Panc1 (cell line): ENCODE results near the gene HOXC11. TPM values are rescaled to one million over a fixed set of nuclear protein-coding genes. Genes with fewer than 3 reads are reported as not detected.
A peak's percentile ranks its signal among the peaks of the same experiment; 100 is the strongest.

Experiments used
- ATAC-seq: fragments of 200-7000 bp; cut with Tn5 transposase; 2 replicates; pipeline ENCODE4 v1.9.1; 2020; ENCODE audit warnings: mild to moderate bottlenecking, moderate library complexity
- BruUV-seq: library from RNA; stranded (reverse); fragments of 400-500 nt; replicated peaks from 2 replicates; lab custom pipeline; 2021; lab: Mats Ljungman, UMichigan
- CTCF ChIA-PET: fragments of 300-600 bp; sonication (Branson Sonifier 250); formaldehyde crosslinking; loops from one replicate; lab custom pipeline; 2022; ENCODE audit warnings: antibody characterized with exemption; lab: Charles Lee
- POLR2A ChIA-PET: fragments of 300-600 bp; sonication (Branson Sonifier 250); formaldehyde crosslinking; loops from one replicate; lab custom pipeline; 2022; ENCODE audit warnings: antibody characterized with exemption; lab: Charles Lee
- DNase-seq: peaks from one replicate; pipeline ENCODE4 v3.0.0-alpha.2; 2010; ENCODE audit warnings: low read depth, low spot score
- H3K27ac ChIP-seq: 2 replicates; pipeline ENCODE4 v1.5.1; 2011; ENCODE audit warnings: mild to moderate bottlenecking, low read length, inconsistent platforms
- H3K27me3 ChIP-seq: fragments of 200-500 bp; sonication (Bioruptor generic); 2 replicates; pipeline ENCODE4 v1.6.0; 2014; ENCODE audit warnings: low read length, inconsistent platforms; ENCODE audit not compliant: control insufficient read depth, insufficient read depth
- H3K36me3 ChIP-seq: fragments of 200-500 bp; sonication (Bioruptor generic); 2 replicates; pipeline ENCODE4 v1.5.1; 2014; ENCODE audit warnings: inconsistent platforms, mild to moderate bottlenecking, low read length, moderate library complexity; ENCODE audit not compliant: control insufficient read depth, insufficient read depth
- H3K4me1 ChIP-seq: 2 replicates; pipeline ENCODE4 v1.5.1; 2011; ENCODE audit warnings: inconsistent platforms, mild to moderate bottlenecking, low read length, moderate library complexity; ENCODE audit not compliant: control insufficient read depth, insufficient read depth
- H3K4me3 ChIP-seq, 2 experiments: 2 replicates each; pipeline ENCODE4 v1.5.1; 2011 to 2012; ENCODE audit warnings: low read depth in 2 of 2, low read length in 2 of 2, mild to moderate bottlenecking in 2 of 2, inconsistent platforms in 1 of 2, moderate library complexity in 1 of 2
- H3K9me3 ChIP-seq: fragments of 200-500 bp; sonication (Bioruptor generic); 2 replicates; pipeline ENCODE4 v1.5.1; 2014; ENCODE audit warnings: low read depth, mild to moderate bottlenecking, inconsistent platforms, low read length, moderate library complexity; ENCODE audit not compliant: control insufficient read depth, insufficient read depth
- POLR2AphosphoS5 ChIP-seq: IDR thresholded peaks from 2 replicates; pipeline ENCODE4 v1.6.1; 2012; ENCODE audit warnings: mild to moderate bottlenecking, low read depth, low read length, moderate library complexity
- SIN3A ChIP-seq: IDR thresholded peaks from 2 replicates; pipeline ENCODE4 v1.6.1; 2012; ENCODE audit warnings: low read depth, mild to moderate bottlenecking, low read length, moderate library complexity, borderline replicate concordance; ENCODE audit not compliant: insufficient read depth
- TCF7L2 ChIP-seq: IDR thresholded peaks from 2 replicates; pipeline ENCODE4 v1.6.1; 2011; ENCODE audit warnings: mild to moderate bottlenecking, low read depth, low read length, inconsistent platforms
- in situ Hi-C: cut with HindIII; loops from 2 replicates; pipeline ENCODE4 v1.10.0; 2016; ENCODE audit warnings: low sequenced_read_pairs, low pct_unique_long_range_greater_than_20kb
- intact Hi-C: fragments of 100-400 bp; cut with micrococcal nuclease; formaldehyde crosslinking; loops from one replicate; pipeline ENCODE4 v1.10.0; 2022; ENCODE audit not compliant: unreplicated experiment
- total RNA-seq: library from RNA; stranded (reverse); gene quantifications from one replicate; pipeline ENCODE4 v1.2.1, GENCODE V29; 2021; ENCODE audit not compliant: unreplicated experiment
- TF ChIP-seq, protein P1 (sequence below), 2 experiments: IDR thresholded peaks; 2 replicates each; pipeline ENCODE4 v1.6.1; 2011 to 2012; ENCODE audit warnings: low read depth in 2 of 2, control low read depth in 1 of 2, low read length in 1 of 2, mild to moderate bottlenecking in 1 of 2, moderate library complexity in 1 of 2; ENCODE audit not compliant: insufficient read depth in 1 of 2
- TF ChIP-seq, protein P2 (sequence below): fragments of 450-650 bp; IDR thresholded peaks from 2 replicates; pipeline ENCODE4 v1.5.1; 2017; ENCODE audit warnings: mild to moderate bottlenecking

Gene HOXC11
- total RNA-seq, 1 experiment from 2014 or later: 17.0 TPM

DNA sequence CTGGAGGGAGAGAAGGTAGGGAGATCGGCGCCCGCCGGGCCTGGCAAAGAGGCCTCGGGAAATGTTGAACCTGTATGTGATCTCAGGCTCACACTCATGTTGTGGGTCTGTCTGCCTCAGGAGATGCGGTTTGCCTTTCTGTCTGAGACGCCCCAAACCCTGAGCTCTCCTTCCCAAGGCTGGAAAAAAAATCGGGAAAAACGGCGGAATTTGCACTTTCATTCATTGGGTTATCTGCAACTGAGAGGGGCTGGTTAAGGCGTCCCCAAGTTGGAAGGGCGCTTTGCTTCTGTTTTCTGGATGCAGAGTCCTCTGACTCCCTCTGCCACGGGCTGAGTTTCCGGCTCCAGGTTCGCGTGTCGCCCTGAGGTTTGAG lies 22.1 kb downstream of the HOXC11 start:
- peak; percentile 3; the same call in 1 of the 2 replicates for ATAC-seq

DNA sequence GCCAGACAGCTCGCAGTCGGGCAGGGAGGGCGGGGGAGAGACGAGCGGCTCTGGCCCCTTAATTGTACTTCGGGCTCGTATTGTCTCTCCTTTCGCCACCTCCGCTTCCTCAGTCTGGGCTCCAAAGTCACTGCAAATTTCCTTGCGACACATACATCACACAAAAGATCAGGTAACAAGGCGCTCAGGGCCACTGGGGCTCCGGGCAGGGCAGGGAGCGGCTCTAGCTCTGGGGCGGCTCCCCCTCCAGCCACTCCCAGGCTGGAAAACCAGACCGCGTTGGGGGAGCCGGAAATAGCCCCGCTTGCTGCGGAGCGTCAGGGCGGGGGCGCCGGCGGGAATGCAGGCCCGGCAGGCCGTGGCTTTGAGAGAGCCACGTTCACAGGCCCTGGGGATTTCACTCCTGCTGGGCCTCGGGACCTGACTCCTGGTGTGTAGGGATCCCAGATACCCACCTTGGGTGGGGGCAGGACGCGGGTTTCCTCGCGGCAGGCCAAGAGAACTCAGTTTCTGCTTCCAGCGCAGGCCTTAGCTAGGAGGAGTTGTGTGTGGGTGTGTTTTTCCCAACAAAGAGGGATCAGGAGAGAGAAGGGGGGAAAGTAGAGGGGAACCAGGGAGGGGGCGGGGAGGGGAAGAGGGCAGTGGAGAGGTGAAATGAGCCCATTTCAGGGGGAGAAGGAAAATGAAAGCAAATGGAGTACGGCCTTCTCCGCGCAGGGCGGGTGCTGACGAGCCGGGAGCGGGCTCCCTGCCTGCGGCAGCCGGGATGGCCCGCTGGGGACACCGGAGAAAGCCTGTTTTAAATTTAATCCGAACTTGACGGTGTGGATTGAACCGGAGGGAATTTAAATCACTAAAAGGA lies 22.7 kb downstream of the HOXC11 start:
- TF ChIP-seq POLR2AphosphoS5 (peak; percentile 52), TCF7L2 (no peak), SIN3A (0 out of 2 replicates have a peak, but pooled peaks have one; percentile 31)
- intact Hi-C loops (loop anchor here (10.0 kb wide), 1 partner anchor 611 kb away; the partner anchor contains the start of gene SP1), in situ Hi-C loops (no loop called here)
- ChIA-PET CTCF (interaction anchor here (0.5 kb wide), 1 partner anchor 11 kb away, joined by 7 read pairs; no protein-coding TSS in a partner anchor), POLR2A (interaction anchor here (0.6 to 1.4 kb wide), 3 partner anchors 11 to 211 kb away, joined by 5 to 16 read pairs (median 10); partner anchors contain the start of gene HOXC10)
- no TSS peak for BruUV-seq
- Histone ChIP-seq H3K27ac (peak overlapping the region; percentile 99), H3K36me3 (no peaks in the 10 kb centered on the region; the same call in 1 of the 2 replicates), H3K4me1 (peaks cover 11% of the 10 kb centered on the region), H3K9me3 (no peaks in the 10 kb centered on the region), H3K27me3 (no peaks in the 10 kb centered on the region), H3K4me3 (peak overlapping the region; percentile 66 to 67)
- ATAC-seq: peak; percentile 15
- DNase-seq: no peak

More for the DNA sequence above, 22.1 kb downstream of the HOXC11 start:
- Histone ChIP-seq H3K27ac (peak overlapping the region; percentile 99), H3K36me3 (no peaks in the 10 kb centered on the region; the same call in 1 of the 2 replicates), H3K27me3 (no peaks in the 10 kb centered on the region), H3K4me3 (peak overlapping the region; percentile 66 to 67), H3K4me1 (peaks cover 11% of the 10 kb centered on the region), H3K9me3 (no peaks in the 10 kb centered on the region)
- TF ChIP-seq TCF7L2: no peak
- TF ChIP-seq, protein P1, sequence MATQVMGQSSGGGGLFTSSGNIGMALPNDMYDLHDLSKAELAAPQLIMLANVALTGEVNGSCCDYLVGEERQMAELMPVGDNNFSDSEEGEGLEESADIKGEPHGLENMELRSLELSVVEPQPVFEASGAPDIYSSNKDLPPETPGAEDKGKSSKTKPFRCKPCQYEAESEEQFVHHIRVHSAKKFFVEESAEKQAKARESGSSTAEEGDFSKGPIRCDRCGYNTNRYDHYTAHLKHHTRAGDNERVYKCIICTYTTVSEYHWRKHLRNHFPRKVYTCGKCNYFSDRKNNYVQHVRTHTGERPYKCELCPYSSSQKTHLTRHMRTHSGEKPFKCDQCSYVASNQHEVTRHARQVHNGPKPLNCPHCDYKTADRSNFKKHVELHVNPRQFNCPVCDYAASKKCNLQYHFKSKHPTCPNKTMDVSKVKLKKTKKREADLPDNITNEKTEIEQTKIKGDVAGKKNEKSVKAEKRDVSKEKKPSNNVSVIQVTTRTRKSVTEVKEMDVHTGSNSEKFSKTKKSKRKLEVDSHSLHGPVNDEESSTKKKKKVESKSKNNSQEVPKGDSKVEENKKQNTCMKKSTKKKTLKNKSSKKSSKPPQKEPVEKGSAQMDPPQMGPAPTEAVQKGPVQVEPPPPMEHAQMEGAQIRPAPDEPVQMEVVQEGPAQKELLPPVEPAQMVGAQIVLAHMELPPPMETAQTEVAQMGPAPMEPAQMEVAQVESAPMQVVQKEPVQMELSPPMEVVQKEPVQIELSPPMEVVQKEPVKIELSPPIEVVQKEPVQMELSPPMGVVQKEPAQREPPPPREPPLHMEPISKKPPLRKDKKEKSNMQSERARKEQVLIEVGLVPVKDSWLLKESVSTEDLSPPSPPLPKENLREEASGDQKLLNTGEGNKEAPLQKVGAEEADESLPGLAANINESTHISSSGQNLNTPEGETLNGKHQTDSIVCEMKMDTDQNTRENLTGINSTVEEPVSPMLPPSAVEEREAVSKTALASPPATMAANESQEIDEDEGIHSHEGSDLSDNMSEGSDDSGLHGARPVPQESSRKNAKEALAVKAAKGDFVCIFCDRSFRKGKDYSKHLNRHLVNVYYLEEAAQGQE (IDR thresholded peaks at IDR 0.05; ENCODE audit: insufficient read depth in 1 of 2, low read depth in 2 of 2, low read length in 1 of 2): no peak
- TF ChIP-seq POLR2AphosphoS5: no peak
- TF ChIP-seq, protein P2, sequence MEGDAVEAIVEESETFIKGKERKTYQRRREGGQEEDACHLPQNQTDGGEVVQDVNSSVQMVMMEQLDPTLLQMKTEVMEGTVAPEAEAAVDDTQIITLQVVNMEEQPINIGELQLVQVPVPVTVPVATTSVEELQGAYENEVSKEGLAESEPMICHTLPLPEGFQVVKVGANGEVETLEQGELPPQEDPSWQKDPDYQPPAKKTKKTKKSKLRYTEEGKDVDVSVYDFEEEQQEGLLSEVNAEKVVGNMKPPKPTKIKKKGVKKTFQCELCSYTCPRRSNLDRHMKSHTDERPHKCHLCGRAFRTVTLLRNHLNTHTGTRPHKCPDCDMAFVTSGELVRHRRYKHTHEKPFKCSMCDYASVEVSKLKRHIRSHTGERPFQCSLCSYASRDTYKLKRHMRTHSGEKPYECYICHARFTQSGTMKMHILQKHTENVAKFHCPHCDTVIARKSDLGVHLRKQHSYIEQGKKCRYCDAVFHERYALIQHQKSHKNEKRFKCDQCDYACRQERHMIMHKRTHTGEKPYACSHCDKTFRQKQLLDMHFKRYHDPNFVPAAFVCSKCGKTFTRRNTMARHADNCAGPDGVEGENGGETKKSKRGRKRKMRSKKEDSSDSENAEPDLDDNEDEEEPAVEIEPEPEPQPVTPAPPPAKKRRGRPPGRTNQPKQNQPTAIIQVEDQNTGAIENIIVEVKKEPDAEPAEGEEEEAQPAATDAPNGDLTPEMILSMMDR: no peak
- TF ChIP-seq SIN3A: no peak
- CTCF ChIA-PET: interaction anchor here (0.5 kb wide), 1 partner anchor 12 kb away, joined by 7 read pairs; no protein-coding TSS in a partner anchor
- DNase-seq: no peak
- BruUV-seq: TSS peak; percentile 83
- in situ Hi-C loops (no loop called here), intact Hi-C loops (loop anchor here (10.0 kb wide), 1 partner anchor 610 kb away; the partner anchor contains the start of gene SP1)
- POLR2A ChIA-PET: interaction anchor here (1.4 kb wide), 1 partner anchor 10 kb away, joined by 16 read pairs; the partner anchor contains the start of gene HOXC10
